ENCODE data around the gene ENDOU. TPM values are rescaled to one million over a fixed set of nuclear protein-coding genes. Genes with fewer than 3 reads are reported as not detected.

Gene ENDOU
- total RNA-seq, 1 experiment from 2014 or later, result not detected

DNA sequence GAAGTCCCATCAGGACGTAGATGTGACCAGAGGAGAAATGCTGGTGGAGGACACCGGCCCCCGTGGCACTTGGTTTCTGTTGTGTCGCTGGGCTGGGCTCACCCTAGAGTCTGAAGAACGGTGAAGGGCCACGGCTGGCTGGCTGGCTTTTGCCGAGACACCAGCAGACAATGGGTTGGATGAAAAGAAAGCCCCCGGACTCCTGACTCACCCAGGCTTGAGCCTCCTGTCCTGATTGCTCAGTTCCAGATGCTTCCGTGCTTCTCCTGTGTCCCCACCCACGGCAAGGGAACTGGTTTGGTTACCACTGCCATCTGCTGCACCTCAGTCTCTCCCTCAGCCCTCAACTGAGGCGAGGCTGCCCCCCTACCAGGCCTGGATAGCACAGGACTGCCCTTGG is 10.4 kb upstream of the ENDOU start:
- intact Hi-C loops (cut with micrococcal nuclease; ENCODE audit: unreplicated experiment), result no loop called here
- ATAC-seq, result no peak

DNA sequence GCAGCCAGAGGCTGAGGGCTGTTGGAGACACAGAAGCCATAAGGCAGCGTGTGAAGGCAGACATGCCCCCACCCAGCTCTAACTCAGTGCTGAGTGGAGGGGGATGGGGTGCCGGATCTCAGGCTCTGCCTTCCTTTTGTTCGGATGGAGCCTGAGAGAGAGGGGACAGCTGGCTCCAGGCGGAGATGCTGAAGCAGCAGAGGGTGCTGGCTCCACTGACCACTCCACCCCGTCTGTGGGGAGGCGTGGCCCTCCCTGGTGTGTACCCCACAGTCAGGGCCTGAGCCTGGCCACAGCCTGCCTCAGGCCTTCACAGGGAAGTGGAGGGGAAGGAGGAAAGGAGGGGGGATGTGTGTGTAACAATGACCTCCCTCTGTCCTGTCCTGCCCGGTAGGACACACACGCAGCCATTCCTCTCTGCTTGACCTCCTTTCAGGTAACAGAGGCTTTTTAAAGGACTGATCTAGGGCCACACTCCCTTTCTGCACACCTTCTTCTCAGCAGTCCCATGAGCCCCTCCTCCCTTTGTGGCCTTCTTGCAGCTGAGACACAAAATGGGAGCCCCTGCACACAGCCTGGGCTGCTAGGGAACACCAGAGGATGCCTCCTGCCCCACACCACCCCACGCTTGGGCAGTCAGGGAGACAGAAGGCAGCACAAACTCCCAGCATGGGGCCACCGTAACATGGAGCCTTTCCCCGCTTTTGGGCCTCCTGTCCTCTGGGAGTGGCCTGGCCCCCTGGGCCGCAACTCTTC is 9.6 kb upstream of the ENDOU start:
- no peak overlapping the region for H3K4me3 ChIP-seq (ENCODE audit: low read depth in 2 of 2, low read length in 2 of 2)
- POLR2A ChIA-PET, result no interaction called here
- no peaks in the 10 kb centered on the region for H3K9me3 ChIP-seq (ENCODE audit: control insufficient read depth, insufficient read depth, low read depth, low read length)
- no peak for ATAC-seq
- CTCF ChIA-PET, result interaction anchor here (0.9 kb wide), 1 partner anchor 9 kb away, joined by 4 read pairs; no protein-coding TSS in a partner anchor
- no peaks in the 10 kb centered on the region for H3K36me3 ChIP-seq (ENCODE audit: control insufficient read depth, insufficient read depth, low read length)
- no peak overlapping the region for H3K27ac ChIP-seq (ENCODE audit: low read length)
- intact Hi-C loops (cut with micrococcal nuclease; ENCODE audit: unreplicated experiment) (no loop called here), in situ Hi-C loops (cut with HindIII; ENCODE audit: low pct_unique_long_range_greater_than_20kb, low sequenced_read_pairs) (no loop called here)
- H3K27me3 ChIP-seq (ENCODE audit: control insufficient read depth, insufficient read depth, low read length), result no peaks in the 10 kb centered on the region
- H3K4me1 ChIP-seq (ENCODE audit: control insufficient read depth, insufficient read depth, low read length), result no peaks in the 10 kb centered on the region
- TF ChIP-seq, protein P1, sequence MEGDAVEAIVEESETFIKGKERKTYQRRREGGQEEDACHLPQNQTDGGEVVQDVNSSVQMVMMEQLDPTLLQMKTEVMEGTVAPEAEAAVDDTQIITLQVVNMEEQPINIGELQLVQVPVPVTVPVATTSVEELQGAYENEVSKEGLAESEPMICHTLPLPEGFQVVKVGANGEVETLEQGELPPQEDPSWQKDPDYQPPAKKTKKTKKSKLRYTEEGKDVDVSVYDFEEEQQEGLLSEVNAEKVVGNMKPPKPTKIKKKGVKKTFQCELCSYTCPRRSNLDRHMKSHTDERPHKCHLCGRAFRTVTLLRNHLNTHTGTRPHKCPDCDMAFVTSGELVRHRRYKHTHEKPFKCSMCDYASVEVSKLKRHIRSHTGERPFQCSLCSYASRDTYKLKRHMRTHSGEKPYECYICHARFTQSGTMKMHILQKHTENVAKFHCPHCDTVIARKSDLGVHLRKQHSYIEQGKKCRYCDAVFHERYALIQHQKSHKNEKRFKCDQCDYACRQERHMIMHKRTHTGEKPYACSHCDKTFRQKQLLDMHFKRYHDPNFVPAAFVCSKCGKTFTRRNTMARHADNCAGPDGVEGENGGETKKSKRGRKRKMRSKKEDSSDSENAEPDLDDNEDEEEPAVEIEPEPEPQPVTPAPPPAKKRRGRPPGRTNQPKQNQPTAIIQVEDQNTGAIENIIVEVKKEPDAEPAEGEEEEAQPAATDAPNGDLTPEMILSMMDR (IDR thresholded peaks at IDR 0.05), result no peak
- DNase-seq (ENCODE audit: low read depth, low spot score), result no peak
- BruUV-seq (replicated peaks), result no TSS peak

More for the DNA sequence above, 10.4 kb upstream of the ENDOU start:
- no peak for TF ChIP-seq POLR2AphosphoS5 (IDR thresholded peaks at IDR 0.05; ENCODE audit: low read depth, low read length)
- Histone ChIP-seq H3K4me3 (ENCODE audit: low read depth in 2 of 2, low read length in 2 of 2) (no peak overlapping the region), H3K27ac (ENCODE audit: low read length) (no peak overlapping the region), H3K27me3 (ENCODE audit: control insufficient read depth, insufficient read depth, low read length) (no peaks in the 10 kb centered on the region), H3K36me3 (ENCODE audit: control insufficient read depth, insufficient read depth, low read length) (no peaks in the 10 kb centered on the region), H3K4me1 (ENCODE audit: control insufficient read depth, insufficient read depth, low read length) (no peaks in the 10 kb centered on the region), H3K9me3 (ENCODE audit: control insufficient read depth, insufficient read depth, low read depth, low read length) (no peaks in the 10 kb centered on the region)
- in situ Hi-C loops (cut with HindIII; ENCODE audit: low pct_unique_long_range_greater_than_20kb, low sequenced_read_pairs), result no loop called here
- no peak for DNase-seq (ENCODE audit: low read depth, low spot score)
- BruUV-seq (replicated peaks), result no TSS peak
- ChIA-PET POLR2A (no interaction called here), CTCF (no interaction called here)

DNA sequence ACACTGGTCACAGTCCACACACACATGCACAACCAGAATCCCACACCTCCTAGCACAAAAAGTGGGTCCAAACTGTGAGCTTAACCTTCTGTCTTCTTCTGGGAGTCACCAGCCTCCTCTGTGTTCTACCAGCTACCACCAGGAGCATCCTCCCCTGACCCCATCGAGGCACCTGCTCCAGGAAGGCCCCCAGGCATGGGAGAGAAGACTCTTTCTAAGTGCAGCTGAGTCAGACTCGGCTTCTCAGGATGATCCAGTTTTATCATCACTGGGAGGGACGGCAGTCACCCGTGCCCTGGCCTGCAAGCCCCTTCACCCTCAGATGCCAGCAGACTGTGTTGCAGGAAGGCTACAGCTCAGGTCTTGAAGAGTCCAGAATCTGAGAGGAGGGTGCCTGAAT is 7.9 kb upstream of the ENDOU start:
- ATAC-seq, result peak; percentile 19; the same call in 1 of the 2 replicates
- no peak overlapping the region for H3K4me3 ChIP-seq (ENCODE audit: low read depth in 2 of 2, low read length in 2 of 2)
- DNase-seq (ENCODE audit: low read depth, low spot score), result no peak
- no peaks in the 10 kb centered on the region for H3K36me3 ChIP-seq (ENCODE audit: control insufficient read depth, insufficient read depth, low read length)
- in situ Hi-C loops (cut with HindIII; ENCODE audit: low pct_unique_long_range_greater_than_20kb, low sequenced_read_pairs), result no loop called here
- H3K27me3 ChIP-seq (ENCODE audit: control insufficient read depth, insufficient read depth, low read length), result no peaks in the 10 kb centered on the region
- ChIA-PET POLR2A (no interaction called here), CTCF (interaction anchor here (0.6 kb wide), 1 partner anchor 110 kb away, joined by 3 read pairs; no protein-coding TSS in a partner anchor)
- H3K9me3 ChIP-seq (ENCODE audit: control insufficient read depth, insufficient read depth, low read depth, low read length), result no peaks in the 10 kb centered on the region
- intact Hi-C loops (cut with micrococcal nuclease; ENCODE audit: unreplicated experiment), result no loop called here
- no TSS peak for BruUV-seq (replicated peaks)
- no peak overlapping the region for H3K27ac ChIP-seq (ENCODE audit: low read length)
- H3K4me1 ChIP-seq (ENCODE audit: control insufficient read depth, insufficient read depth, low read length), result no peaks in the 10 kb centered on the region
- no peak for TF ChIP-seq TCF7L2 (IDR thresholded peaks at IDR 0.05; ENCODE audit: low read depth, low read length)
- TF ChIP-seq, protein P1 (IDR thresholded peaks at IDR 0.05), result no peak
- TF ChIP-seq POLR2AphosphoS5 (IDR thresholded peaks at IDR 0.05; ENCODE audit: low read depth, low read length), result no peak
- no peak for TF ChIP-seq SIN3A (IDR thresholded peaks at IDR 0.05; ENCODE audit: borderline replicate concordance, insufficient read depth, low read depth, low read length)
- TF ChIP-seq, protein P2, sequence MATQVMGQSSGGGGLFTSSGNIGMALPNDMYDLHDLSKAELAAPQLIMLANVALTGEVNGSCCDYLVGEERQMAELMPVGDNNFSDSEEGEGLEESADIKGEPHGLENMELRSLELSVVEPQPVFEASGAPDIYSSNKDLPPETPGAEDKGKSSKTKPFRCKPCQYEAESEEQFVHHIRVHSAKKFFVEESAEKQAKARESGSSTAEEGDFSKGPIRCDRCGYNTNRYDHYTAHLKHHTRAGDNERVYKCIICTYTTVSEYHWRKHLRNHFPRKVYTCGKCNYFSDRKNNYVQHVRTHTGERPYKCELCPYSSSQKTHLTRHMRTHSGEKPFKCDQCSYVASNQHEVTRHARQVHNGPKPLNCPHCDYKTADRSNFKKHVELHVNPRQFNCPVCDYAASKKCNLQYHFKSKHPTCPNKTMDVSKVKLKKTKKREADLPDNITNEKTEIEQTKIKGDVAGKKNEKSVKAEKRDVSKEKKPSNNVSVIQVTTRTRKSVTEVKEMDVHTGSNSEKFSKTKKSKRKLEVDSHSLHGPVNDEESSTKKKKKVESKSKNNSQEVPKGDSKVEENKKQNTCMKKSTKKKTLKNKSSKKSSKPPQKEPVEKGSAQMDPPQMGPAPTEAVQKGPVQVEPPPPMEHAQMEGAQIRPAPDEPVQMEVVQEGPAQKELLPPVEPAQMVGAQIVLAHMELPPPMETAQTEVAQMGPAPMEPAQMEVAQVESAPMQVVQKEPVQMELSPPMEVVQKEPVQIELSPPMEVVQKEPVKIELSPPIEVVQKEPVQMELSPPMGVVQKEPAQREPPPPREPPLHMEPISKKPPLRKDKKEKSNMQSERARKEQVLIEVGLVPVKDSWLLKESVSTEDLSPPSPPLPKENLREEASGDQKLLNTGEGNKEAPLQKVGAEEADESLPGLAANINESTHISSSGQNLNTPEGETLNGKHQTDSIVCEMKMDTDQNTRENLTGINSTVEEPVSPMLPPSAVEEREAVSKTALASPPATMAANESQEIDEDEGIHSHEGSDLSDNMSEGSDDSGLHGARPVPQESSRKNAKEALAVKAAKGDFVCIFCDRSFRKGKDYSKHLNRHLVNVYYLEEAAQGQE (IDR thresholded peaks at IDR 0.05; ENCODE audit: insufficient read depth in 1 of 2, low read depth in 2 of 2, low read length in 1 of 2), result no peak
